ENCODE data around the gene AMOT.

AMOT gene

DNA sequence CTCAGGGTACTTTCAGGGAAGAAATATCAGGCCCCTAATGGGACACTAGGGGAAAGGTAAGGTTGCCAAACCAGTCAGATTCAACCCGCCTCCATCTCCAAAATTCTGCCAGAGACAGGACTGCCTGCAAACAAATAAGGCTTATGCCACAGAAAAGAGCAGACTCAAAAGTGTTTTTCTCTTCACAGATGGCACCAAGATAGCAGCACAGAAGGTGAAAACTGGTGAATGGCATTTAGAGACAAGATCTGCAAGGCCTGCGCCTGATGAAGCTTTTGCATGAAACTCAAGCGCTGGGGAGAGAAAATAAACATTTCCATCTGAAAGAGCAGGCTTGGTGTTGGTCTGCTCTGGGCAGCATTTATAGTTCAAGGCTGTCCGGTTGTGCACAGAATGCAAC lies 27.9 kb downstream of the AMOT start:
- TF ChIP-seq CREB1 (IDR thresholded peaks at IDR 0.05; ENCODE audit: low read depth) (no peak), EGR1 (IDR thresholded peaks at IDR 0.05) (no peak), TEAD4 (IDR thresholded peaks at IDR 0.05) (no peak), ZBTB7A (IDR thresholded peaks at IDR 0.05; ENCODE audit: low read depth) (no peak), FOXM1 (IDR thresholded peaks at IDR 0.05; ENCODE audit: borderline replicate concordance, low read depth) (no peak), RAD21 (IDR thresholded peaks at IDR 0.05; ENCODE audit: low read depth) (no peak), CEBPB (IDR thresholded peaks at IDR 0.05) (no peak), NFIC (IDR thresholded peaks at IDR 0.05) (no peak), TAF1 (IDR thresholded peaks at IDR 0.05; ENCODE audit: low read depth) (no peak), YY1 (IDR thresholded peaks at IDR 0.05; ENCODE audit: low read depth) (no peak), TCF12 (IDR thresholded peaks at IDR 0.05; ENCODE audit: low read depth) (no peak), EP300 (IDR thresholded peaks at IDR 0.05; ENCODE audit: borderline replicate concordance) (no peak)
- TF ChIP-seq, protein P1, sequence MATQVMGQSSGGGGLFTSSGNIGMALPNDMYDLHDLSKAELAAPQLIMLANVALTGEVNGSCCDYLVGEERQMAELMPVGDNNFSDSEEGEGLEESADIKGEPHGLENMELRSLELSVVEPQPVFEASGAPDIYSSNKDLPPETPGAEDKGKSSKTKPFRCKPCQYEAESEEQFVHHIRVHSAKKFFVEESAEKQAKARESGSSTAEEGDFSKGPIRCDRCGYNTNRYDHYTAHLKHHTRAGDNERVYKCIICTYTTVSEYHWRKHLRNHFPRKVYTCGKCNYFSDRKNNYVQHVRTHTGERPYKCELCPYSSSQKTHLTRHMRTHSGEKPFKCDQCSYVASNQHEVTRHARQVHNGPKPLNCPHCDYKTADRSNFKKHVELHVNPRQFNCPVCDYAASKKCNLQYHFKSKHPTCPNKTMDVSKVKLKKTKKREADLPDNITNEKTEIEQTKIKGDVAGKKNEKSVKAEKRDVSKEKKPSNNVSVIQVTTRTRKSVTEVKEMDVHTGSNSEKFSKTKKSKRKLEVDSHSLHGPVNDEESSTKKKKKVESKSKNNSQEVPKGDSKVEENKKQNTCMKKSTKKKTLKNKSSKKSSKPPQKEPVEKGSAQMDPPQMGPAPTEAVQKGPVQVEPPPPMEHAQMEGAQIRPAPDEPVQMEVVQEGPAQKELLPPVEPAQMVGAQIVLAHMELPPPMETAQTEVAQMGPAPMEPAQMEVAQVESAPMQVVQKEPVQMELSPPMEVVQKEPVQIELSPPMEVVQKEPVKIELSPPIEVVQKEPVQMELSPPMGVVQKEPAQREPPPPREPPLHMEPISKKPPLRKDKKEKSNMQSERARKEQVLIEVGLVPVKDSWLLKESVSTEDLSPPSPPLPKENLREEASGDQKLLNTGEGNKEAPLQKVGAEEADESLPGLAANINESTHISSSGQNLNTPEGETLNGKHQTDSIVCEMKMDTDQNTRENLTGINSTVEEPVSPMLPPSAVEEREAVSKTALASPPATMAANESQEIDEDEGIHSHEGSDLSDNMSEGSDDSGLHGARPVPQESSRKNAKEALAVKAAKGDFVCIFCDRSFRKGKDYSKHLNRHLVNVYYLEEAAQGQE (IDR thresholded peaks at IDR 0.05; ENCODE audit: low read depth): no peak
- TF ChIP-seq, protein P2, sequence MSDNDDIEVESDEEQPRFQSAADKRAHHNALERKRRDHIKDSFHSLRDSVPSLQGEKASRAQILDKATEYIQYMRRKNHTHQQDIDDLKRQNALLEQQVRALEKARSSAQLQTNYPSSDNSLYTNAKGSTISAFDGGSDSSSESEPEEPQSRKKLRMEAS (IDR thresholded peaks at IDR 0.05): no peak
- TF ChIP-seq, protein P3, sequence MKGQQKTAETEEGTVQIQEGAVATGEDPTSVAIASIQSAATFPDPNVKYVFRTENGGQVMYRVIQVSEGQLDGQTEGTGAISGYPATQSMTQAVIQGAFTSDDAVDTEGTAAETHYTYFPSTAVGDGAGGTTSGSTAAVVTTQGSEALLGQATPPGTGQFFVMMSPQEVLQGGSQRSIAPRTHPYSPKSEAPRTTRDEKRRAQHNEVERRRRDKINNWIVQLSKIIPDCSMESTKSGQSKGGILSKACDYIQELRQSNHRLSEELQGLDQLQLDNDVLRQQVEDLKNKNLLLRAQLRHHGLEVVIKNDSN (IDR thresholded peaks at IDR 0.05): no peak

DNA sequence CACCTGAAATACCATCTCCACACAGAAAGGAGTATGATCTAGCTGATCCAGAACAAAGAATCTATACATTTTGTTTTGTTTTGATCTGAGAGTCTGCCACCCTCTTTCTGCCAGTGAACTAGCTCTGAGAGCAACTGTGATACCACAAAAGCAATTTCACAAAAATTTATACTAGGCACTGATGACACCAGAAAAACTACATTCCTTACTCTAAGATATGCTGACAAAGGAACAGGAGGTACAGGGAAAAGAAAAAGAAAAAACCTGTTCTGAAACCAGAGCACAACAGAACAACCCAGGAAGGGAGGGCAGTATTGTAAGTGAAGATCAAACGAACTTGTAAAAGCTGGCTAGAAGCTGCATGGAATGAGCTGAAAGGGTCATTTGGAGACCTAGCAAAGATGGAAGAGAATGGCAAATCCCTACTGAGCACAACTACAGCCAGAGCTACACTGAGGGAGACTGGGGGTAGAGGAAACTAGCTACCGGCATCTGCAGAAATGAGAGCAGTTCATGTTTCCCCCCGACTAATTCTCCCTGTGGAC lies 31.9 kb downstream of the AMOT start:
- TF ChIP-seq CREB1 (IDR thresholded peaks at IDR 0.05; ENCODE audit: low read depth): no peak
- TF ChIP-seq, protein P3 (IDR thresholded peaks at IDR 0.05): no peak
- TF ChIP-seq EGR1 (IDR thresholded peaks at IDR 0.05): no peak
- no peak for TF ChIP-seq EP300 (IDR thresholded peaks at IDR 0.05; ENCODE audit: borderline replicate concordance)
- TF ChIP-seq NFIC (IDR thresholded peaks at IDR 0.05): no peak
- TF ChIP-seq TAF1 (IDR thresholded peaks at IDR 0.05; ENCODE audit: low read depth): no peak
- TF ChIP-seq ZBTB7A (IDR thresholded peaks at IDR 0.05; ENCODE audit: low read depth): no peak
- no peak for TF ChIP-seq TCF12 (IDR thresholded peaks at IDR 0.05; ENCODE audit: low read depth)
- TF ChIP-seq, protein P1 (IDR thresholded peaks at IDR 0.05; ENCODE audit: low read depth): no peak
- TF ChIP-seq FOXM1 (IDR thresholded peaks at IDR 0.05; ENCODE audit: borderline replicate concordance, low read depth): no peak
- TF ChIP-seq CEBPB (IDR thresholded peaks at IDR 0.05): no peak
- TF ChIP-seq TEAD4 (IDR thresholded peaks at IDR 0.05): no peak
- TF ChIP-seq RAD21 (IDR thresholded peaks at IDR 0.05; ENCODE audit: low read depth): no peak

DNA sequence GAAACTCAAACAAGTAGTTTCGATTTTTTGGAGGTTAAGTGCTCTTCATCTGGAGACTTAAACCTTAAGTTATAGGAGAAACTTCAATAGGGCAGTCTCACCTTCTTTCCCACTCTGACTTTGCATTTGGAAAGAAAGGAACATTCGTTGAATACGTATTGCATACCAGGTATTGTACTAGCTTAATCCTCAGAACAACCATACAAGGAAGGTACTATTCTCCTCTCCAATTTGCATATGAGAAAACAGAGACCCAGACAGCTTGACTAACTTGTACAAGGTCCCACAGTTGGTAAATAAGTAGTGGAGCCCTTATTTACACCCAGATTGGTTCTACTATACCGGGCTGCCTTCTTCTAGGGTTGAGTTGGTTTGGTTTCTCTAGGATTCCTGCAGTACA lies 32.6 kb downstream of the AMOT start:
- TF ChIP-seq CREB1 (IDR thresholded peaks at IDR 0.05; ENCODE audit: low read depth) (no peak), YY1 (IDR thresholded peaks at IDR 0.05; ENCODE audit: low read depth) (no peak), FOXM1 (IDR thresholded peaks at IDR 0.05; ENCODE audit: borderline replicate concordance, low read depth) (no peak), CEBPB (IDR thresholded peaks at IDR 0.05) (no peak), ZBTB7A (IDR thresholded peaks at IDR 0.05; ENCODE audit: low read depth) (no peak), TAF1 (IDR thresholded peaks at IDR 0.05; ENCODE audit: low read depth) (no peak), TEAD4 (IDR thresholded peaks at IDR 0.05) (no peak), EP300 (IDR thresholded peaks at IDR 0.05; ENCODE audit: borderline replicate concordance) (no peak), EGR1 (IDR thresholded peaks at IDR 0.05) (no peak)
- TF ChIP-seq, protein P3 (IDR thresholded peaks at IDR 0.05): no peak
- TF ChIP-seq, protein P2 (IDR thresholded peaks at IDR 0.05): no peak
- TF ChIP-seq, protein P1 (IDR thresholded peaks at IDR 0.05; ENCODE audit: low read depth): no peak

DNA sequence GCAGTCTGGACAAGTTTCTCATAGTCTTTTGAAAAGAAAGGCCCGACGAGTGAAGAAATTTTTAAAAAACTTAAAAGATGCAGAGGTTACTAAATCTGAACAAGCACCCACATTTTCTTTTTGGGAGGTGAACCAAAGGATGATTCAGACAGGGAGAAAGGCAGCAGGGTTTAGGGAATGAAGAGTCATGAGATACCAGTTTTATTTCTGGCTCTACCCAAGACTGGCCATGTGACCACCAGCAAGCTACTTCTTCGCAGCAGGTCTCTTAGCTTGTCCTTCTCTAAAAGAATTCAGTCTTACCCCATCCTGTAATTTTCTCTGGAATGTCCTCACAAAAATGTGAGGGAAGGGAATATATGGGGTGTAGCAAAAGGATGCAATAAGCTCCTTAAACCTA lies 37.6 kb downstream of the AMOT start:
- no peak for TF ChIP-seq TAF1 (IDR thresholded peaks at IDR 0.05; ENCODE audit: low read depth)
- no peak for TF ChIP-seq EGR1 (IDR thresholded peaks at IDR 0.05)
